OCI-LY3 (cell line): ENCODE data around the gene CASP3.

Source experiments
- EZH2phosphoT487 ChIP-seq: fragments of 200-600 bp; shearing (Covaris generic); IDR thresholded peaks from 2 replicates; pipeline ENCODE4 v1.6.1; 2018; ENCODE audit warnings: antibody characterized with exemption, mixed run types, low read depth
- TF ChIP-seq, protein P1 (sequence below): fragments of 200-600, 300-600 bp; sonication (generic); IDR thresholded peaks from 2 replicates; pipeline ENCODE4 v1.5.1; 2014; ENCODE audit warnings: antibody characterized with exemption, low read length, low read depth

- TF ChIP-seq, protein P1, sequence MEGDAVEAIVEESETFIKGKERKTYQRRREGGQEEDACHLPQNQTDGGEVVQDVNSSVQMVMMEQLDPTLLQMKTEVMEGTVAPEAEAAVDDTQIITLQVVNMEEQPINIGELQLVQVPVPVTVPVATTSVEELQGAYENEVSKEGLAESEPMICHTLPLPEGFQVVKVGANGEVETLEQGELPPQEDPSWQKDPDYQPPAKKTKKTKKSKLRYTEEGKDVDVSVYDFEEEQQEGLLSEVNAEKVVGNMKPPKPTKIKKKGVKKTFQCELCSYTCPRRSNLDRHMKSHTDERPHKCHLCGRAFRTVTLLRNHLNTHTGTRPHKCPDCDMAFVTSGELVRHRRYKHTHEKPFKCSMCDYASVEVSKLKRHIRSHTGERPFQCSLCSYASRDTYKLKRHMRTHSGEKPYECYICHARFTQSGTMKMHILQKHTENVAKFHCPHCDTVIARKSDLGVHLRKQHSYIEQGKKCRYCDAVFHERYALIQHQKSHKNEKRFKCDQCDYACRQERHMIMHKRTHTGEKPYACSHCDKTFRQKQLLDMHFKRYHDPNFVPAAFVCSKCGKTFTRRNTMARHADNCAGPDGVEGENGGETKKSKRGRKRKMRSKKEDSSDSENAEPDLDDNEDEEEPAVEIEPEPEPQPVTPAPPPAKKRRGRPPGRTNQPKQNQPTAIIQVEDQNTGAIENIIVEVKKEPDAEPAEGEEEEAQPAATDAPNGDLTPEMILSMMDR, result no peak
- TF ChIP-seq EZH2phosphoT487, result no peak
Observed at GRCh38 chr4:184688447-184688846, 39.2 kb upstream of the CASP3 start.
